HTR-8/SVneo (cell line): ENCODE data around the gene IGFL2.
"Not testable (repeated sequence)": the region's sequence is repeated elsewhere in the genome, so short reads cannot be mapped to it uniquely, and the experiment has no call there.

Experiments
- DNase-seq: peaks from one replicate; pipeline ENCODE4 v3.0.0; 2011; ENCODE audit warnings: low spot score, mixed read lengths; ENCODE audit not compliant: insufficient read length
- FAIRE-seq: peaks from 2 replicates; lab custom pipeline; 2011; peaks lifted over from hg19 to GRCh38; lab: Jason Lieb, UNC

The IGFL2 gene

DNA sequence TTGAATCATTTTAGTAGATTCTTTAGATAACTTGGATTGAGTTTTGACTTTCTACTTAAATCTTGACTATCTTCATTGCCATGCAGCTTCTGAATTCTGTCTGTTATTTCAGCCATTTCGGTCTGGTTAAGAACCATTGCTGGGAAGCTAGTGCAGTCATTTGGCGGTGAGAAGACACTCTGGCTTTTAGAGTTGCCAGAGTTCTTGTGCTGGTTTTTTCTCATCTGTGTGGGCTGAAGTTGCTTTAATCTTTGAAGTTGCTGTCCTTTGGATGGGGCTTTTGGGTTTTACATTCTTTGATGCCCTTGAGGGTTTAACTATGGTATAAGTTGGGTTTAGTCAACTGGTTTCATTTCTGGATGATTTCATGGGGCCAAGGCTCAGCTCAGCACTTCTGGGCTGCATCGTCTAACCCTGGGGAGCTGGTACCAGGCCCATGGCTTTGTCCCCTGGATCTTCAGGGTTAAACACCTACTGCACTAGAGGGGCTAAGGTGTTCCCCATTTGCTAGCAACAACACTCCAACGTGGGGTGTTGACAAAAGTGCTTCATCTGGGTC, 10.0 kb upstream of the IGFL2 start:
- FAIRE-seq, result no peak
- DNase-seq, result no peak

DNA sequence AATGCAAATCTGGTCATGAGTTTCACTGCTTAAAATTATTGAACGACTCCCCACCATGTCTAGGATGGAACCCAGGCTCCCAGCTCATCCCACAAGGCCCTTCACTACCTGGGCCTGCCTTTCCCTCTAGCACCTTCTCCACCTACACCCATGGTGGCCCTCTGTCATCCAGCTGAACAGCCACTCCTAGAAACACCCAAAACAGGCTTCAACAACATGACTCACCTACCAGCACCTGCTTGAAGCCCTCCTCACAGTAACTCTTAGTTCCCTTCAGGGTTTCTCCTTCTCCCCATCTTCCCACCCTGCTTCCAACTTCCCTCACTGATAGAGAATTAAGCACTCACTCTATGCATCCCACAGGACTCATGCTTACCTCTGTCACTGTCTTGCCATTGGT, 6.6 kb upstream of the IGFL2 start:
- FAIRE-seq (no peak), DNase-seq (no peak)

DNA sequence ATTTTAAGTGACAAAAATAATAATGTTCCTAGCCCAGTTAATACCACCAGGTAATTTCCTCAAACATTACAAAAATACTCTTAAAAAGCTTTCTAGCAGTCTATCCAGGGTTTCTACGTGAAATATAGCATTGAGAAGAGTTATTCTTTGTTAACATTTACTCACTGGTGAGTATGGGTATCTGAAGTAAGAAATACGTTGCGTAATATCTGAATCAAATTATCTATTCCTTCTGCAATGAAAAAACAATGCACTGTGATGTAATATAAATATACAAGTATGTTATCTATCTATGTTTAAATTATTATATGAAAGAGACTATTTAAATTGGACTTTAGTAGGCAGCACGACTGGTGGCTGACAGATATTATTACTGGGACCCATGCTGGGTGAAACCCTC, 5.7 kb upstream of the IGFL2 start:
- DNase-seq (no peak), FAIRE-seq (no peak)

DNA sequence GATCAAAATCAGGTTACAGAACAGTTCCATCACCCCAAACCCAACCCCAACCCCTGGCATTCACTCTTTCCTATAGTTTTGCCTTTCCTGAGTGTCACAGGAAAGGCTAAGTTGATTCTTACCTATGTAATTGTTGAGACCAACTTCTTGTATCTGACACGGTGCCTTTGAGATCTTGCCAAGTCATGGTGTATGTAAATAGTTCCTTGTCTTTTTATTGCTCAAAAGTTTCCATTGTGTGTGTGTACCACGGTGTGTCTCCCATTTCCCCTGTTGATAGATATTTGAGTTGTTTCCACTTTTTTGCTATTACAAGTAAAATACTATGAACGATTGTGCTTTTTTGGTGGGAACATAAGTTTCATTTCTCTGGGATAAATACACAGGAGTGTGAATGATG, 3.3 kb upstream of the IGFL2 start:
- FAIRE-seq, result no peak
- no peak for DNase-seq

DNA sequence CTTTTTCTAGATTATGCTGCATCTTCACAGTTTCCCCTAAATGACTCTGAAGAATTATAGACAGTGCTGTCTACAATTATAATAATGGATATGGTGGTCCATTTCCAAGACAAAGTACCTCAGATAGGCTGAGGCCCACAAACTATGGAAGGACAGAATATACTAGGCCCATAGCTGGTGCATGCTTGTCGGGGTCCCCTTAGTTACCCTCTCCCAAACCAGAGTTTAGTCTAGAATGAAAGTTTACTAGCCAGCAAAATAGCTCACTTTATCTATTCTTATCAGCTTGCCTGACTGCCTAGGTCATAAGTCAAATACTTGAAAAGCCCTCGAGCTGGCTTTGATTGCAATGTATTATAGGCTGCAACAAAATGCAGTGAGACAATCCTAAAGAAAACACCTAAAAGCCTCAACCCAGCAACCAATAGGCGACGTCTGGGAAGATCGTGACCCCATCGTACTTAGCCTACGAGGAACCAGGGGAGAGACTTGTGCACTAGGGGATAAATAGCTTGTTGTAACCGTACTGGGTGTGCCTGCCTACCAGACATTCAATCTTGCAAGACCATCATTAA, 785 bp upstream of the IGFL2 start:
- DNase-seq, result no peak
- no peak for FAIRE-seq

DNA sequence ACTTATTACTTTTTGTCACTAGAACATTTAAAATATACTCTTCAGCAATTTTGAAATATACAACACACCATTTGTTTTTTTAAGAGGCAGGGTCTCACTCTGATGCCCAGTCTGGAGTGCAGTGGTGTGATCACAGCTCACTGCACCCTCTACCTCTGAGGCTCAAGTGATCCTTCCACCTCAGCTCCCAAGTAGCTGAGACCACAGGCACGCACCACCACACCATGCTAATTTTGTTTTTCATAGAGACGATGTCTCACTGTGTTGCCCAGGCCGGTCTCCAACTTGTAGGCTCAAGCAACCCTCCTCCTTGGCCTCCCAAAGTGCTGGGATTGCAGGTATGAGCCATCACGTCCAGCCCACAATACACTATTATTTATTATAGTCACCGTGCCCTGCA, 2.6 kb downstream of the IGFL2 start:
- DNase-seq, result no peak
- no peak for FAIRE-seq

DNA sequence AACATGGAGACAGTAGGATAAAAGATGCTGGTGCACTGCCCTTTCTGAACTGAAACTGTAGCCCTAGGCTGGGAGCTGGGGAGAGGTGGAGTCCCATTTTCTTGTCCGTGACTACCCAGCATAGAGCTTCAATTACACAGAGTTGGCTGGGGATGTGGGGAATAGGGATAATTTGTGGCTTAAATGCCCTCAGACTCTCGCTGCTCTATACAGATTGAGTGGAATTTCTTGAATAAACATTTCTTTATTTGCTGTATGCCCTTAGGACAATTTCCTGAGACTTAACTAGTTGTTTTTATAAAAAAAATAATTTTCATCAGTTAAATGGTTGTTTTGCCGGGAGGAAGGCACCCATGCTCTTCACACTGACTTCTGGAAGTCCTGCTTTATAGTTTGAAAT, 7.2 kb downstream of the IGFL2 start:
- DNase-seq, result no peak
- no peak for FAIRE-seq

DNA sequence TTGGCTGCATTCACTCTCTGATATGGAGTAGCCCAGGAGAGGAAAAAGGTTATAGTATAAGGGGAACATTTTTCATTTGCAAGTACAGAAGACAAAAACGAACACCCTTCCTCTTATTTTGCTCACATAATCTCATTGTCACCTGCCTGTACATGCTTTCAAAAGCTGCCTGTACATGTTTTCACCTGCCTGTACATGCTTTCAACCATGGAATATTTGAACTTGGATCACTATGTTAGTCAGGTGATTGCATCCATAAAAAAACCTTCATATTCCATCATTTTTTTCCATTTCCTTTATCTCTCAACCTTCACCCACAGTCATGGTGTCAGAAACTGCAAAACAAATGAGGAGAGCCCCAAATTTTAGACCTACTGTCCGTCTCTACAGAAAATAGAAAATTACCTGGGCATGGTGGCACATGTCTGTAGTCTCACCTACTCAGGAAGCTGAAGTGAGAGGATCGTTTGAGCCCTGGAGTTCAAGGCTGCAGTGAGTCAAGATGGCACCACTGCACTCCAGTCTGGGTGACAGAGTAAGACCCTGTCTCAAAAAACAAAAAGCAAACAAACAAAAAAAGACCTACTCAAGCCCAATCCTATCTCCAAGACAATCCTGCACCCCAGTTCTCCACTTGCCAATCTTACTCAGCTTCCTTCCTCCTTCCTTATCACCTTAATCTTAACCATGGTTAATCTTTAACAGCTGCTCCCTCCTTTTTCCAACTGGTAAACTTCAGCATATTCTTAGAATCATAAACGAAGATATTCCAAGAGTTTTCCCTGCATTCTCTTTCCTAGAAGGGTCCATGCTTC, 11.6 kb downstream of the IGFL2 start:
- FAIRE-seq (no peak), DNase-seq (no peak)

DNA sequence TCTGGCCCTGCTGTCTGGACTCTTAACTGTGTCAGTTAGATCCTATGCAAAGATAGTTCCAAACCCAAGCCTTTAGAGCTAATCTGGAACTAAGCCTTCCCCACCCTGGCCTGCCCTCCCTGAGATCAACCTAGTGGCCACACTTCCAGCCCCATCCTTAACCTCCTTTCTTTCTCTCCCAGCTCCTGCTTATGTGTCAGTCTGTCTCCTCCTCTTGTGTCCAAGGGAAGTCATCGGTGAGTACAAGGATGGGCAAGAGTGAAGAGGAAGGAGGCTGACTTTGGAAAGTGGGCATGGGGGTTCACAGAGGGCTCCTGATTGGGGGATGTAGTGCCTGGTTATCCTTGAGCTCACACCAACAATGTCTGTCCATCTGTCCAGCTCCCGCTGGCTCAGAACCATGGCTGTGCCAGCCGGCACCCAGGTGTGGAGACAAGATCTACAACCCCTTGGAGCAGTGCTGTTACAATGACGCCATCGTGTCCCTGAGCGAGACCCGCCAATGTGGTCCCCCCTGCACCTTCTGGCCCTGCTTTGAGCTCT, 12.3 kb downstream of the IGFL2 start:
- no peak for DNase-seq
- no peak for FAIRE-seq

DNA sequence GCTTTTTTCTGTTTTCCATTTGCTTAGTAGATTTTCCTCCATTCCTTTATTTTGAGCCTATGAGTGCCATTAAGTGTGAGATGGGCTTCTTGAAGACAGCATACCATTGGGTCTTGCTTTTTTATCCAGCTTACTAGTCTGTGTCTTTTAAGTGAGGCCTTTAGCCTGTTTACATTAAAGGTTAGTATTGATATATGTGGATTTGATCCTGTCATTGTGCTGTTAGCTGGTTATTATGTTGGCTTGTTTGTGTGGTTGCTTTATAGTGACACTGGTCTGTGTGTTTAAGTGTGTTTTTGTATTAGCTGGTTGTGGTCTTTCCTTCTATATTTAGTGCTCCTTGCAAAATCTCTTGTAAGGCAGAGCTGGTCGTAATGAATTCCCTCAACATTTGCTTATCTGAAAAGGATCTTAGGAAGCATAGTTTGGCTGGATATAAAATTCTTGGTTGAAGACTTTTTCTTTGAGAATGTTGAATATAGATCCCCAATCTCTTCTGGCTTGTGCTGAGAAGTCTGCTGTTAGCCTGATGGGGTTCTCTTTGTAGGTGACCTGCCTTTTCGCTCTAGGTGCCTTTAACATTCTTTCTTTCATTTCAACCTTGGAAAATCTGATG, 13.7 kb downstream of the IGFL2 start:
- FAIRE-seq, DNase-seq: not testable (repeated sequence)

DNA sequence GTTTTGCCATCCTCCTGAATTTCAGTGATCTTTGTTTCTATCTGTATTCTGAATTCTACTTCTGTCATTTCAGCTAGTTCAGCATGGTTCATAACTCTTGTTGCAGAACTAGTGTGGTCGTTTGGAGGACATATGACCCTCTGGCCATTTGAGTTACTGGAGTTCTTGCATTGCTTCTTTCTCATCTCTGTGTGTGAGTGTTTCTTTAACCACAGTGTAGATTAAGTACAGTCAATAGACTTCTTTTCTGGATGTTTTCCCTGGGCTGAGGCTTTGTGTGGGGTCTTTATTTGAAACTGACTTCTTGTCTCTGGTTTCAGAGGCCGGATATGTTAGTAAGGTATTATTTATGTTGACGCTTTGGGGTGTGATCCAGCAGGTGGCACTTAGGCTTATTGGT, 14.7 kb downstream of the IGFL2 start:
- no peak for FAIRE-seq

DNA sequence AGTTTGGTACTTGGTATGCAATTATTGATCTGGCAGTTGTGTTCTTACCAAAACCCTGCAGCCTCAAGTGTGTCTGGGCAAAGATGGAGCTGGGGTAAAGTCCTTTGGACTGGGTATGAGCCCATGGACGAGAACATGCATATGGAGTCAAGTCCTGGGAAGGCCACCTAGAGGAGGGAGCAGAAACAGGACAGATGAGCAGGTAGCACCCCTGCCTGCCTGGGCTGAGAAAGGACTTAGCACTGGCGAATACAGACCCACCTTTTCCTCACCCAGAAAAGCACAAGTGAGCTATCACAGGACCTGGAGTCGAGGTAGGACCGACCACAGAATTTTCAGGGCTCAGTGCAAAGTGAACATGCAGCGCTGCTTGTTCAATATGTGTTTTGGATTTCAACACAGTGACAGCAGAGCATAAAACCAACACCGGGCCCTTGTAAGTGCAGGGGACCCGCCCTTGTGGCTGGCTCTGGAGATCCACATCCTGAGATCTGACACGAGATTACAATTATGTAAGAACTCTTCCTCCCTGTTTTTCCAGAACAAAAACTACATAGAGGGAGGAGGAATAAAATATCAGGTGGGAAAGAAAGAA, 25.9 kb downstream of the IGFL2 start:
- DNase-seq (no peak), FAIRE-seq (no peak)

More for the DNA sequence above, 14.7 kb downstream of the IGFL2 start:
- no peak for DNase-seq

DNA sequence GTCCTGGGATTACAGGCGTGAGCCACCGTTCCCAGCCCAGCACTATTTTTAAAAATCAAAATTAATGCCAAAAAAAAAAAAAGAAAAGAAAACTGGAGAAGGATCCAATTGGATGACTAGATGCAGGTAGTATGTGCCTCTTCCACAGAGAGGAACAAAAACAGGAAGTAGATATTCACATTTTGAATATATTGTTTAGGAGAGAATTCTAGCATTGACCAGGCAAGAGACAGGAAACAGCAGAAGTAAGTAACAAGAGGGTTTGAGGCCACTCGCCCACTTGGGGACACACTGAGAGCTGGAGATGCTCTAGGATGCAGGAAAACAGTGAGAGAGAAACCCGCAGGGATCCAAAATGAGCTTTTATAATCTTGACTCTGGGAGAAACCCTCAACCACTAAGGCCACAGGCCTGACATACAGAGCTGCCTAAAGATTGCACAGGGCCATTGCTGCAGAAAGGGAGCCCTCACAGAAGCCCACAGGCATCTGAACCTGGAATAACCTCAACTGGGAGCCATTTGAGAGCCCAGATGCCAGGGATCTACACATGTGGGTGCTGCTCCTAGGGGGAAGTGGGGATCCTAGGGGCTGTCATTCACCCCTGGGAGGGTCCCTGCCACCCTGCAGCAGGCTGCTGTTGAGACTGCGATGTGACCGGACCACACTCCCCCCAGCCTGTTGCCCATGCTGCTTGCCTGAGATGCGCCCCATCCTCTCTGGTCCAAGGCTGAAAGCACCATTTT, 28.2 kb downstream of the IGFL2 start:
- DNase-seq, result no peak
- no peak for FAIRE-seq

DNA sequence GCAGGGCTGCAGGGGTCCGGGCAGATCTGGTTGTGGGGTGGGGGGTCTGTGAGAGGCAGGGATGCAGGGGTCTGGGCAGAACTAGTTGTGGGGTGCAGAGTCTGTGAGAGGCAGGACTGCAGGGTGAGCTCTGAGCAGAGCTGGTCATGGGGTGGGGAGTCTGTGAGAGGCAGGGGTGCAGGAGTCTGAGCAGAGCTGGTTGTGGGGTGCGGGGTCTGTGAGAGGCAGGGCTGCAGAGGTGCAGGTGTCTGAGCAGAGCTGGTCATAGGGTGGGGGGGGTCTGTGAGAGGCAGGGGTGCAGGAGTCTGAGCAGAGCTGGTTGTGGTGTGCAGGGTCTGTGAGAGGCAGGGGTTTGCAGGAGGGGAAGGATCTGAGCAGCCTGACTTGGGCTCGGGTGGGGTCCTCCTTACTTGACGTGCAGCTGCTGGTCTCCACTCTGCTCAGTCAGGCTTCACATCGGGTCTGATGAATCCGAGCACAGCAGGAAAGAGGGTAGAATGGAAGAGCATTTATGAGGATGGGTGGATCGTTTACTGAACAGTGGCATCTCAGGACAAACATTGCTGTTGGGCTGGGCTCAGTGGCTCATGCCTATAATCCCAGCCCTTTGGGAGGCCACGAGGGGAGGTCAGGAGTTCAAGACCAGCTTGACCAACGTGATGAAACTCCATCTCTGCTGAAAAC, 31.2 kb downstream of the IGFL2 start:
- no peak for DNase-seq
- FAIRE-seq, result peak; percentile 13

DNA sequence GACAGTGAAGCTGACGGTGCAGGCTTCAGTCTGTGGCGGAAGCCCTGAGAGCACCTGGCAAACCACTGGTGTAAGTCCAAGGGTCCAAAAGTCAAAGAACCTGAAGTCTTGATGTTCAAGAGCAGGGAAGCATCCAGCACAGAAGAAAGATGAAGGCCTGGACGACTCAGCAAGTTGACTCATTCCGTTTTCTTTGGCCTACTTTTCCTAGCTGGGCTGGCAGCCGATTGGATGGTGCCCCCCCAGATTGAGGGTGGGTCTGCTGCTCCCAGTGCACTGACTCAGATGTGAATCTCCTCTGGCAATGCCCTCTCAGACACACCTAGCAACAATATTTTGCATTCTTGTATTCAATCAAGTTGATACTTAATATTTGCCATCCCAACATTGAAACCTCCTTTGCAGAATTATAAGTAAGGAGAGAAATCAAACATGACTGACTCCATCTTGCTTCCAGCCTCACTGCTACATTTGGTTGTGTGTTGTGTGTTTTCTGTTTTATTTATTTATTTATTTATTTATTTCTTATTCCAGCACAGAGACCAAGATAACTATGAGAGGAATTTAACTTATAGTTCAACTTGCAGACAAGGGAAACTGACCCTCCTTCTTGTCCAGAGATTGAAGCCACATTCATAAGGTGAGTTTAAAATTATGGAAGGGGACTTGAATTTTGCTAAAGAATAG, 32.8 kb downstream of the IGFL2 start:
- DNase-seq (no peak), FAIRE-seq (no peak)

DNA sequence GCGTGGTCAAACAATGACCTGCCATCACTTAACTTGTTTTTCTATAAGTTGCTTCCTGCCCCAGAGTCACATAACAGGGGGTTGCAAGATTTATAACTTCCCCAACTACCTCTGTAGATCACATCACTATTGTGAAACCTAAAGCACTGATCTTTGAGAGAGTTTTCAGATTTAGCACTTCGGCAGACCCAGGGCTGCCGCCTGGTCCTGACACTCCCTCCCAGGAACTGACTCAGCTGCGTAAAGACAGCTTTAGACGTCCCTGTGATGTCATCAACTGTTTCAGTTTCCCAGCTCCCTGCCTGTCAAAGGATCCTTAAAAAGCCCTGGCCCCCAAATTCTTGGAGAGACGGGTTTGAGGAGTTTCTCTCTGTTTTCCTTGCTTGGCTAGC, 33.3 kb downstream of the IGFL2 start:
- DNase-seq (peak; percentile 33), FAIRE-seq (no peak)

DNA sequence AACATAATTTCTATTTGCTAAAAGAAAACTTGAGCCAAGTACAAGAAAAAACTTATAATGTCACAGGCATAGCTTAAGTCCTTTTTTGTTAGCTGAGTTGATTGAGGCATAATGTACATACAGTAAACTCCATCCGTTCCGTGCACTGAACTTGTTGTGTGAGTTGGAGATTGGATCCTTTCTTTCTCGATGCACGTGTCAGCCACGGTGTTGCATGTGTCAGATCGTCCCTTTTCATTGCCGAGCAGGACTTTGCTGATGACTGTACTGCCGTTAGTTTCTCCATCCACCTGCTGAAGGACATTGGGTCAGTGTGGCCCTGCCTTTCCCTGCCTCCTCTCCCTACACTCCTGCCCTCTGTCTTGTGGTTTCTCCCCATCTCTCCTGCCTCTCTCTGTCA, 34.4 kb downstream of the IGFL2 start:
- FAIRE-seq (no peak), DNase-seq (no peak)

DNA sequence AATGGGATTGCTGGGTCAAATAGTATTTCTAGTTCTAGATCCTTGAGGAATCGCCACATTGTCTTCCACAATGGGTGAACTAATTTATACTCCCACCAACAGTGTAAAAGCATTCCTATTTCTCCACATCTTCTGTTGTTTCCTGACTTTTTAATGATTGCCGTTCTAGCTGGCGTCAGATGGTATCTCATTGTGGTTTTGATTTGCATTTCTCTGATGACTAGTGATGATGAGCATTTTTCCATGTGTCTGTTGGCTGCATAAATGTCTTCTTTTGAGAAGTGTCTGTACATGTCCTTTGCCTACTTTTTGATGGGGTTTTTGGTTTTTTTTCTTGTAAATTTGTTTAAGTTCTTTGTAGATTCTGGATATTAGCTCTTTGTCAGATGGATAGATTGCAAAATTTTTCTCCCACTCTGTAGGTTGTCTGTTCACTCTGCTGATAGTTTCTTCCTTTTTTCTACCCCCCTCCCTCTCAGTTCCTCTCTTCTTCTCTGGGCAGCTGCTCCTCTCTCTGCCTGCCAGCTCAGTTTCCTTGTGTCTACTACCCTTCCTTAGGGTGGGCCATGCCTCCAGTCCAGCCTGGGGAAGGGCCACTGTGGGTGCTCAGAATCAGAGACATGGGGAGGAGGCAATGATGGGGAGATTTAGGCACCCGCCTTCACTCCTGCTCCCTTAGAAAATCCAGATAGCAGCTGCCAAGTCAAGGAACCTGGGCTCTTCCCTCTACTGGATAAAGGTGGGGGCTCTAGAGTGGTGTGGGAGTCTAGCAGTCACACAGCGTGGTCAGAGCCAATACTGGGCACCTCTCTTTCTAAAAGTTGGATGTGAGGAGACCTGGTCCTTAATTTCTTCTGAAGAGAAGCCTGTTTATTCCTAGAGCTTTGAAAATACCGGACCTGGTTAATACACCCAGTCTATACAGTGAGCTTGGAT, 37.0 kb downstream of the IGFL2 start:
- FAIRE-seq, DNase-seq: not testable (repeated sequence)
